ENCODE data around the gene MAJIN. TPM values are rescaled to one million over a fixed set of nuclear protein-coding genes. Genes with fewer than 3 reads are reported as not detected.

The MAJIN gene
- total RNA-seq, 2 donors from 2014 or later = not detected

- Mint-ChIP-seq H3K36me3 (no peaks in the 10 kb centered on the region), H3K27ac (peak overlapping the region; percentile 28 to 63), H3K4me1 (ENCODE audit: low read depth in 2 of 2) (peaks cover 0 to 7% of the 10 kb centered on the region in 2 donors), H3K9me3 (no peaks in the 10 kb centered on the region), H3K4me3 (peak overlapping the region; percentile 34), H3K27me3 (peaks cover 0 to 9% of the 10 kb centered on the region in 2 donors)
- ATAC-seq = no peak
- DNase-seq (ENCODE audit: low spot score) = no peak
These were observed 1.2 kb downstream of the MAJIN start for GRCh38 chr11:64970731-64971151.

DNA sequence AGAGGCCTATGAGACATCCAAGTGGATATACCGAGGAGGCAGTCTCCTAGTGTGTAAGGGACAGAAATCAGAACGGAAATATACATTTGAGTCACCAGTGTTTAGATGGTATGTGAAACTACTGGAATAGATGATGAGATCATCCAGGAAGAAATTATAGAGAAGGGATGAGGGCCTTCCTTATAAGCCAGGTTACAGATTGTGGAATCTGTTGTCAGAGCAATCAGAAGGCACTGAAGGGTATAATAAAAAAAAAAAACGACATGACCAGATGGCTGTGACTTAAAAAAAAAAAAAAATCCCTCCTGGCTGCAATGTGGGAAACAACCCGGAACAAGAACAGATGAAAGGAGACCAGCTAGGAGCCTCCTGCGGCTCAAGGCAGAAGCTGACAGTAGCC is 2.7 kb downstream of the MAJIN start:
- H3K27ac Mint-ChIP-seq = no peak overlapping the region
- no peaks in the 10 kb centered on the region for H3K9me3 Mint-ChIP-seq
- H3K4me3 Mint-ChIP-seq = no peak overlapping the region
- no peaks in the 10 kb centered on the region for H3K36me3 Mint-ChIP-seq
- peaks cover 0 to 6% of the 10 kb centered on the region in 2 donors for H3K27me3 Mint-ChIP-seq
- DNase-seq (ENCODE audit: low spot score) (no peak), ATAC-seq (no peak)
- H3K4me1 Mint-ChIP-seq (ENCODE audit: low read depth in 2 of 2) = peaks cover 0 to 1% of the 10 kb centered on the region in 2 donors

GRCh38 chr11:64967375-64967774 is 4.5 kb downstream of the MAJIN start:
- ATAC-seq (peak in 1 of 2 donors; percentile 39), DNase-seq (ENCODE audit: low spot score) (no peak)
- Mint-ChIP-seq H3K27me3 (peaks cover 0 to 5% of the 10 kb centered on the region in 2 donors), H3K9me3 (no peaks in the 10 kb centered on the region), H3K4me1 (ENCODE audit: low read depth in 2 of 2) (no peaks in the 10 kb centered on the region), H3K27ac (no peak overlapping the region), H3K36me3 (no peaks in the 10 kb centered on the region), H3K4me3 (peak overlapping the region; percentile 39)

GRCh38 chr11:64963072-64963631 is 8.8 kb downstream of the MAJIN start:
- H3K36me3 Mint-ChIP-seq = no peaks in the 10 kb centered on the region
- H3K27ac Mint-ChIP-seq = no peak overlapping the region
- no peak for ATAC-seq

GRCh38 chr11:64960719-64961118 is 11.2 kb downstream of the MAJIN start:
- H3K4me3 Mint-ChIP-seq = no peak overlapping the region
- H3K4me1 Mint-ChIP-seq (ENCODE audit: low read depth in 2 of 2) = no peaks in the 10 kb centered on the region
- H3K9me3 Mint-ChIP-seq = no peaks in the 10 kb centered on the region
- peaks cover 0 to 2% of the 10 kb centered on the region in 2 donors for H3K27me3 Mint-ChIP-seq
- H3K27ac Mint-ChIP-seq = no peak overlapping the region
- no peaks in the 10 kb centered on the region for H3K36me3 Mint-ChIP-seq
- no peak for DNase-seq (ENCODE audit: low spot score)
- ATAC-seq = no peak

More at GRCh38 chr11:64963072-64963631, 8.8 kb downstream of the MAJIN start:
- Mint-ChIP-seq H3K4me3 (no peak overlapping the region), H3K9me3 (no peaks in the 10 kb centered on the region), H3K4me1 (ENCODE audit: low read depth in 2 of 2) (no peaks in the 10 kb centered on the region), H3K27me3 (peaks cover 0 to 2% of the 10 kb centered on the region in 2 donors)
- DNase-seq (ENCODE audit: low spot score) = no peak

GRCh38 chr11:64959498-64959897 is 12.4 kb downstream of the MAJIN start:
- Mint-ChIP-seq H3K36me3 (no peaks in the 10 kb centered on the region), H3K27me3 (no peaks in the 10 kb centered on the region), H3K4me3 (no peak overlapping the region), H3K4me1 (ENCODE audit: low read depth in 2 of 2) (no peaks in the 10 kb centered on the region), H3K9me3 (no peaks in the 10 kb centered on the region), H3K27ac (no peak overlapping the region)
- DNase-seq (ENCODE audit: low spot score) (no peak), ATAC-seq (no peak)

DNA sequence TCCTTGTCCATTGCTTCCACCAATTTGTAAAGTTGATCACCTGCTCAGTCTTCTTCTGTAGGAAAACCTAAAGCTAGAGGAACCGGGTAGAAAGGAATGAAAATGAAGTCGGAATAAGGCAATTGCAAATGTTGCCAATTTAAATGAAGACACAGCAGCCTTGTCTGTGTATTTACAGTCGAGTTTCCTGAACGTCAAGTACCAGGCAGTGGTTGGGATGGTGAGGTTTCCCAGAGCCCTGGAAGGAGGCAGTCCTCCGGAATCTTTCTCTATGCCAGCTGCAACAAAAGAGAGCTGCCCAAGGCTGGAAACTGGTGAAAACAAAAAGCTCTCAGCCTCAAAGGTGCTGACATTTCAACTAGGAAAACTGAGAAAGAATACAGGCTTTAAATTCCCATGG is 17.7 kb downstream of the MAJIN start:
- H3K4me3 Mint-ChIP-seq = no peak overlapping the region
- peaks cover 10 to 15% of the 10 kb centered on the region in 2 donors for H3K27me3 Mint-ChIP-seq
- H3K9me3 Mint-ChIP-seq = no peaks in the 10 kb centered on the region
- no peak overlapping the region for H3K27ac Mint-ChIP-seq
- no peaks in the 10 kb centered on the region for H3K36me3 Mint-ChIP-seq
- DNase-seq (ENCODE audit: low spot score) = no peak
- H3K4me1 Mint-ChIP-seq (ENCODE audit: low read depth in 2 of 2) = no peaks in the 10 kb centered on the region
- ATAC-seq = no peak

DNA sequence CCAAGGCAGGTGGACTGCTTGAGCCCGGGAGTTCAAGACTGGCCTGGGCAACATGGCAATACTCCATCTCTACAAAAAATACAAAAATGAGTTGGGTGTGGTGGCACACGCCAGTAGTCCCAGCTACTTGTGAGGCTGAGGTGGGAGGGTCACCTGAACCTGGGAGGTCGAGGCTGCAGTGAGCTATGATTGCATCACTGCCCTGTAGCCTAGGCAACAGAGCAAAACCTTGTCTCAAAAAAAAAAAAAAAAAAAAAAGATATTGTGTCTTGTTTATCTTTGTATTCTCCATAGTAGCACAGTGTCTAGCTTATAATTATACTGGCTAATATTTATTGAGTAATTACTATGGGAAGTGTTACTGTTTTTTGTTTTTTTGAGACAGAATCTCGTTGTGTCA is 20.4 kb downstream of the MAJIN start:
- H3K36me3 Mint-ChIP-seq = no peaks in the 10 kb centered on the region
- ATAC-seq = no peak
- no peak overlapping the region for H3K27ac Mint-ChIP-seq

GRCh38 chr11:64947208-64947814 is 24.6 kb downstream of the MAJIN start:
- H3K36me3 Mint-ChIP-seq = no peaks in the 10 kb centered on the region
- H3K4me1 Mint-ChIP-seq (ENCODE audit: low read depth in 2 of 2) = no peaks in the 10 kb centered on the region
- ATAC-seq = no peak

More for the DNA sequence above, 20.4 kb downstream of the MAJIN start:
- peaks cover 10 to 15% of the 10 kb centered on the region in 2 donors for H3K27me3 Mint-ChIP-seq
- H3K4me1 Mint-ChIP-seq (ENCODE audit: low read depth in 2 of 2) = no peaks in the 10 kb centered on the region
- no peak overlapping the region for H3K4me3 Mint-ChIP-seq
- no peaks in the 10 kb centered on the region for H3K9me3 Mint-ChIP-seq
- no peak for DNase-seq (ENCODE audit: low spot score)

DNA sequence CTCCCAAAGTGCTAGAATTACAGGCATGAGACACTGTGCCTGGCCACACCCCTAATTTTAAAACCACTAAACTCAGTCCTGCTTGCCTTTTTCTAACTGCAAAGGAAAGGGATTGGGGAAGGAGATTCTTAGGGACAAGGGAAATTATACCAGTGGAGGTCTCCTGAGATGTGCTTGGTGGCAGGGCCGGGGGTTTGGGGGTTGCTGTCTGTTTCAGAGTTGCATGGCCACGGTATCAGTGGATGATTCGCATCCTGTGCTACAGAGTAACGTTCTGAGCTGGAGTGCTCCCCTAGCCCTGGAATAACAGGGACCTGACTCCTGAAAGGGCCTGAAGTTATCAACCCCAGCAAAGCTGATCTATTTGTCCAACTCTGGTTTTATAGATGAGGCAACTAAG is 35.4 kb downstream of the MAJIN start:
- DNase-seq (ENCODE audit: low spot score) = no peak
- no peaks in the 10 kb centered on the region for H3K36me3 Mint-ChIP-seq
- no peaks in the 10 kb centered on the region for H3K9me3 Mint-ChIP-seq
- no peak overlapping the region for H3K4me3 Mint-ChIP-seq
- H3K27ac Mint-ChIP-seq = no peak overlapping the region
- peaks cover 0 to 3% of the 10 kb centered on the region in 2 donors for H3K27me3 Mint-ChIP-seq
- H3K4me1 Mint-ChIP-seq (ENCODE audit: low read depth in 2 of 2) = no peaks in the 10 kb centered on the region
- ATAC-seq = no peak

More at GRCh38 chr11:64947208-64947814, 24.6 kb downstream of the MAJIN start:
- no peak overlapping the region for H3K4me3 Mint-ChIP-seq
- no peaks in the 10 kb centered on the region for H3K9me3 Mint-ChIP-seq
- DNase-seq (ENCODE audit: low spot score) = no peak
- H3K27me3 Mint-ChIP-seq = peaks cover 13 to 20% of the 10 kb centered on the region in 2 donors
- no peak overlapping the region for H3K27ac Mint-ChIP-seq

- Mint-ChIP-seq H3K4me1 (ENCODE audit: low read depth in 2 of 2) (no peaks in the 10 kb centered on the region), H3K9me3 (no peaks in the 10 kb centered on the region), H3K36me3 (no peaks in the 10 kb centered on the region), H3K27ac (no peak within 1 kb of the TSS), H3K27me3 (no peaks in the 10 kb centered on the region), H3K4me3 (no peak within 1 kb of the TSS)
- ATAC-seq (no peak), DNase-seq (ENCODE audit: low spot score) (no peak)
These were observed 36.4 kb downstream of the MAJIN start, which contains the start of gene GPHA2 for GRCh38 chr11:64935359-64936081. GPHA2 (minus strand) TSS chr11:64935893; CDS start chr11:64935460, 433 bp downstream.

GRCh38 chr11:64934682-64935358 is 37.1 kb downstream of the MAJIN start:
- DNase-seq (ENCODE audit: low spot score) (no peak), ATAC-seq (no peak)
- no peaks in the 10 kb centered on the region for H3K9me3 Mint-ChIP-seq
- H3K27ac Mint-ChIP-seq = no peak overlapping the region
- no peaks in the 10 kb centered on the region for H3K4me1 Mint-ChIP-seq (ENCODE audit: low read depth in 2 of 2)
- no peak overlapping the region for H3K4me3 Mint-ChIP-seq
- no peaks in the 10 kb centered on the region for H3K27me3 Mint-ChIP-seq
- no peaks in the 10 kb centered on the region for H3K36me3 Mint-ChIP-seq

DNA sequence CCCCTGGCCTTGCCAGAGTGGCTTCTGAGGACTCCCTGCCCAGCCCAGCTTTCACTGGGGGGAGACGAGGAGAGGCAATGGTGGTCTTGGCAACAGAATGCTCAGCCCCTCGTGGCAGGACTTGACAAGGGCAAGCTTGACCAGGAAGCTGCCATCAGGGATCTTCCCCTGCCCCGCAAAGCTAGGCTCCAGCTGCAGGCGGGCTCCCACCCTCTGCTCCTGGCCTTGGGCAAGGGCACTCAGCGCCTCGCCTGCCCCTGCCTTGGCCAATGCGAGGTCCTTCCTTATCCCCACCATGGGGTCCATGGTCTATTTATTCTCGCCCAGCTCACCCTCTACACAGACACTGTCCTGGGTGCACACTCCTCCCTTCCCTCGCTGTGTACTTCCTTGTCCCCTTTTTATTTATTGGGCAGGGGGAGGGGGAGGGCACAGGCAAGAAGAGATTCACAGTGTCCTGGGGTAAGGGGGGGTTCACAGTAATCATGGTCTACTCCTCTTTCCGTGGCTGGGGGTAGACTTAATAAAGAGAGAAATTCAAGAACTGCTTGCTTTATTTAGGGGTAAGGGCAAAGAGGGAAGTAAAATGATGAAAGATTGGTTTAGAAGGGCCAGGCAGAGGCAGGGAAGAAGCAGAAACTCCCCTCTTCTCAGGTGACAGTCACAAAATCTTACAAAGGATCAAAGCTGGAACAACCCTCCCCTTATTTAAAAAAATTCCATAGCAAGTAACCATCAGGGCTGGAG is 37.8 kb downstream of the MAJIN start:
- no peaks in the 10 kb centered on the region for H3K9me3 Mint-ChIP-seq
- H3K27ac Mint-ChIP-seq = no peak overlapping the region
- no peaks in the 10 kb centered on the region for H3K27me3 Mint-ChIP-seq
- H3K4me3 Mint-ChIP-seq = no peak overlapping the region
- no peak for DNase-seq (ENCODE audit: low spot score)
- no peaks in the 10 kb centered on the region for H3K4me1 Mint-ChIP-seq (ENCODE audit: low read depth in 2 of 2)
- ATAC-seq = peak in 1 of 2 donors; percentile 36
- H3K36me3 Mint-ChIP-seq = no peaks in the 10 kb centered on the region
